Fibroblast of peridontal ligament (primary cell): ENCODE measurements around the gene ITIH5.

ENCODE experiments used
- DNase-seq: peaks from one replicate; pipeline ENCODE4 v3.0.0-alpha.2; 2010; ENCODE audit errors: extremely low read depth

ITIH5 gene

DNA sequence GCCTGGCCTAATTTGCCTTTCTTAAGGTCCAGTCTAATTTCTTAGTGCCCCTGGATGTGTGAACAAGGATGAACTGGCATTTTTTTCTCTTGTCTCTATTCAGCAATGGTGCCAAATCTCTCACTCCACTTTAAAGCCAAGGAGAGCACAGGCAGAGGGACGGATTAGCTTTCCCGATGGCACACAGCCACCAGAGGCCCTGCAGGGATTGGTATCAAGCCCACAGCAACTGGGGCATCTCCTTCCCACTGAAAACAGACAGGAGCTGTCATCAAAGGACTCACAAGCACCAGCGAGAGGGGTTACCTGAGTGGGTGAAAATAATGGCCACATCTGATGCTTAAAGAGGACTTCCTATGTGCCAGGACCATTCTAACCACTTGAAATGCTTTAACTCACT, 83.1 kb downstream of the ITIH5 start:
- no peak for DNase-seq

- DNase-seq, result no peak
These were observed 86.2 kb downstream of the ITIH5 start for GRCh38 chr10:7580520-7580919.

DNA sequence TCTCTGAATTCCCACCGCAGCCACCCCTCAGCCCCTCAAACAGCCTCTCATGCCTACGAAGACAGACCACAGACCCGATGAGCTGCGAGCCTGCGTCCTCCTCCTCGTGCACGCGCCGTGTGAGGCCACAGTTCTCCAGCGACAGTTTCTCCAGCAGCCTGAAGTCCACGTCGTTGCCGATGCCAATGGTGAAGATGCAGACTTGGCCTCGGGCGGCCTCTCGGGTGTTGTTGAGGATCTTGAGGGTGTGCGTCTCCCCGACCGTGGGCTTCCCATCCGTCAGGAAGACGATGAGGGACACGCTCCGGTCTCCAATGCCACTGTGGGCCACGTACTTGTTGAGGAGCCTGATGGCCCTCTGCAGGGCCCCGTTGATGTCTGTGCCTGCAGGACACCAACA, 87.1 kb downstream of the ITIH5 start:
- DNase-seq, result no peak

DNA sequence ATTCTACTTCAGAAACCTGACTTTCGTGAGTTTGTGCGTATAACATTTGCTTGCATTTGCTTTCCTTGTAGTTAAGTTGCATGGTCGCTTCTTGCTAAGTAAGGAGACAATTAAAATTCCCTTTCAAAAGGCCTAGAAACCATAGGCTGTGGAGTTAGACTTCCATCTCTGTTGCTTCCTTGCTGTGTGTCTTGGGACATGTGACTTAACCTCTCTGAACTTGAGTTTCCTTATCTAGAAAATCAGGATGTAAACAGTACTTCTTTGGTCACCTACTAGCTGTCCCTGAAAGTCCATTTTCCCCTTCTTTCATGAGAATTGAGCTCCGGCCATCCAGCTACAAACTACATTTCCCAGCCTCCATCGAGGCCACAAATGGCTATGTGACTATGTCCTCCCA, 89.2 kb downstream of the ITIH5 start:
- DNase-seq, result no peak

GRCh38 chr10:7577176-7577575, 89.6 kb downstream of the ITIH5 start:
- no peak for DNase-seq

- no peak for DNase-seq
These were observed 90.4 kb downstream of the ITIH5 start for GRCh38 chr10:7576340-7576739.

- no peak for DNase-seq
These were observed 94.4 kb downstream of the ITIH5 start for GRCh38 chr10:7572391-7572790.

- no peak for DNase-seq
These were observed 94.8 kb downstream of the ITIH5 start for GRCh38 chr10:7571981-7572380.

DNA sequence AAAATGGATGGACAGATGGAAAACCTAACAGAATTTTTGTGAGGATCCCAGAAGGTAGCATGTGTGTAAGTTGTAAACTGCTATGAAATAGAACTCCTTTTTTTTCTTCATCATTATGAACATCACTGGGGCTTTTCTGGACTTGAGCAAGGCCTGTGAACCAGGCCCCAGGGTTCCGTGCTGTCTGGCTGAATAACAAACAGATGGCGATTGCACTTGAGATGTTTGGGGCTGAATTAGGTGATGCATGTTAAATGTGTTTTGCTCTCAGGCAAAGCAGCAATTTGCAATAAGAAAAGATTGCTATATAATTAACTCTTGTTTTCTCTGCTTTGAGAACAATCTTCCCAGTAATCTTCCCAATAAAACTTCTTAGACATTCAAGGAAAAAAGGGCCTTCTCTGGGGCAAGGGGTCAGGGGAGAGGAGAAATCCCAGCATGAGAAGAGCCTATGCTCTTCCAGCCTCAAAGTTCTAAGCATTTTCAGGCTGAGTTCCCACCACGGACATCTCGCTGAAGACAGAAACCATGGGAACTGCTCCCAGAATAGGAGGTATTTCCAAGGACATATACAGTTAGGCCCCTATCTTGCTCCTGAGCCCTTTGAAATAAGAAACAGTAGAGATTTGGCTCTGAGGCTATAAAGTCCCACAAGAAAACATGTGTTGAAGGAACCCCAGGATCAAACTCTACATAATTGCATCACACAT, 98.7 kb downstream of the ITIH5 start:
- no peak for DNase-seq

- DNase-seq, result no peak
These were observed 99.9 kb downstream of the ITIH5 start for GRCh38 chr10:7566891-7567290.

- no peak for DNase-seq
These were observed 100.9 kb downstream of the ITIH5 start for GRCh38 chr10:7565871-7566270.

- no peak for DNase-seq
These were observed 103.0 kb downstream of the ITIH5 start for GRCh38 chr10:7563770-7564169.

DNA sequence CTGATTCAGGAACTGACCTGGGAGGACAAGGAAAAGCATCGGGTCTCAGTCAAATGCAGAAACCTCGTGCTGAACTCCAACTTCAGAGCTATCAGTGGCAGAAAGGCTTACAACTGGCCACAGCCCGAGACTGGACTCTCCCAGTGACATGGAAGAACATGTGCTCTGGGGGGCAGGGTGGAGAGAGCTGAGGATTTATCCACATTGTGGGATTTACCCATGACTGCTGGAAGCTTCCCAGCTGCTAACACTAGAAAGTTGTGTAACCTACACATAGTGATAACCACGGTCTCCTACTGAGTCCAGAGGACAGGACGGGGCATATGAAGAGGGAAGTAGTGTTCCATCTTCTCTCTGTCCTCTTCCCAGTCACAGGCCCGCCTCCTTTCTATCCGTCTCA, 103.4 kb downstream of the ITIH5 start:
- DNase-seq, result no peak

DNA sequence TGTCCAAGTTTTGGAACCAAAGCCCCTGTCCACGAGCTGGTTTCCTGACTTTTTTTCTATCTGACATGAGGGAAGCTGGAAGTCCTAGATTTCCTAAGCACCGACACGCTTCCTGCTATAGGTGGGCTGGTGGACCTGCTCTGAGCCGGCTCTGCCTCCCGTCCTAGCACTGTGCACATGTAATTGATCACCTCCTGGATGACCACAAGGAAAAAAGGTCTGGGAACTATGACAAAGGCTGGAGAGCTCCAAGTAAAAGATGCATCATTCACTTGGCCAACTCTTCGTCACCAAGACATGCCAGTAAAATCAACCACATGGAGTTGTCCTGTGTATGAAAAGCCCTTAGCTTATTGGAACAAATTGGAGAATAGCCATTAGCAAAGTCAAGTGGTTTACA, 104.8 kb downstream of the ITIH5 start:
- DNase-seq, result no peak

GRCh38 chr10:7561216-7561893, 105.4 kb downstream of the ITIH5 start:
- no peak for DNase-seq

- no peak for DNase-seq
These were observed 106.2 kb downstream of the ITIH5 start for GRCh38 chr10:7560519-7560918.

- no peak for DNase-seq
These were observed 107.4 kb downstream of the ITIH5 start for GRCh38 chr10:7559386-7559785.

DNA sequence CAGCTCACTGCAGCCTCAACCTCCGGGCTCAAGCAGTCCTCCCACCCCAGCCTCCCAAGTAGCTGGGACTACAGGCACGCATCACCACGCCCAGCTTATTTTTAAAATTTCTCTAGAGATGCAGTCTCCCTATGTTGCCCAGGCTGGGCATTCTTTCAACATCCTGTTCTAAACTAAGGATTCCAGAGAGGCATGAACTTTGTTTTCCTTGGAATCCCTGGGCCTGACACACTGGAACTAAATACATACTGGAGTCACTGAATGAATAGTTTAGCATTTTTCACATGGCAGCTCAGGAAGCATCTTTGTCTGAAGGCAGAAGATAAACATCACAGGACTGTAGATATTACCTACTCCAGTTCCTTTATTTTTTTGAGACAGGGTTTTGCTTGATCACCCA, 108.7 kb downstream of the ITIH5 start:
- DNase-seq, result no peak

GRCh38 chr10:7553531-7553930, 113.2 kb downstream of the ITIH5 start:
- DNase-seq, result no peak

GRCh38 chr10:7551950-7552716, 114.6 kb downstream of the ITIH5 start:
- DNase-seq, result no peak

- DNase-seq, result no peak
These were observed 115.5 kb downstream of the ITIH5 start for GRCh38 chr10:7551289-7551688.

DNA sequence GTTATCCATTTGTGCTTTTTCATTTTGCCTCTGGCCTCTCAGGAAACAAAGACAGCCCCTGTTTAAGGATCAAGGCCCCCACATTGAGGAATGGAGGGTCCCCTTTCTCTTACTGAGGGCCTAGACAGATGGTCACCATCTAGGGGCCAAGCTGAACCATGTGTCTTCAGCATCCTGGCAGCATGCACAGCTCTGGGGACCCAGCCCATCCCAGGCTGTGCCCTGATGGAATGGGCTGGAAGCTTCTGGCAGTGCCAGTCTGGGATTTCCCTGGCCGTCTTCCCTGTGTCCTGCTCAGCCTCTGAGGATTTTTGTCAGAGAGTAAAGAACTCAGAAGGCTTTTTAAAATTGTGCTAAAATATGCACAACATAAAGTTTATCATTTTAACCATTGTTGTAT, 116.8 kb downstream of the ITIH5 start:
- DNase-seq, result no peak

- DNase-seq, result no peak
These were observed 118.9 kb downstream of the ITIH5 start for GRCh38 chr10:7547829-7548228.
